KOPT-K1 (cell line): Measurements from ENCODE around the gene CFAP410.

Experiments
- H3K27ac ChIP-seq: fragments of 200-600 bp; sonication (generic); 2 replicates; pipeline ENCODE4 v1.5.1; 2016; ENCODE audit warnings: antibody characterized with exemption, mild to moderate bottlenecking, low read depth, low read length; ENCODE audit not compliant: poor library complexity, severe bottlenecking
- H3K36me3 ChIP-seq: fragments of 200-600 bp; sonication (generic); 2 replicates; pipeline ENCODE4 v1.5.1; 2017; ENCODE audit warnings: antibody characterized with exemption, mild to moderate bottlenecking, low read length, moderate library complexity; ENCODE audit not compliant: insufficient read depth
- H3K9me3 ChIP-seq: fragments of 200-600 bp; sonication (generic); 2 replicates; pipeline ENCODE4 v1.5.1; 2017; ENCODE audit warnings: antibody characterized with exemption, low read length, mild to moderate bottlenecking; ENCODE audit not compliant: insufficient read depth, poor library complexity, severe bottlenecking

CFAP410 gene

GRCh38 chr21:44298301-44298700 is 40.9 kb downstream of the CFAP410 start:
- no peak overlapping the region for H3K27ac ChIP-seq
- no peaks in the 10 kb centered on the region for H3K36me3 ChIP-seq
- no peaks in the 10 kb centered on the region for H3K9me3 ChIP-seq

GRCh38 chr21:44297525-44298290 is 41.5 kb downstream of the CFAP410 start:
- H3K27ac ChIP-seq = no peak overlapping the region
- no peaks in the 10 kb centered on the region for H3K36me3 ChIP-seq
- no peaks in the 10 kb centered on the region for H3K9me3 ChIP-seq

GRCh38 chr21:44296916-44297315 is 42.3 kb downstream of the CFAP410 start:
- Histone ChIP-seq H3K9me3 (no peaks in the 10 kb centered on the region), H3K36me3 (no peaks in the 10 kb centered on the region), H3K27ac (no peak overlapping the region)

GRCh38 chr21:44296103-44296519 is 43.1 kb downstream of the CFAP410 start:
- H3K36me3 ChIP-seq = no peaks in the 10 kb centered on the region
- no peaks in the 10 kb centered on the region for H3K9me3 ChIP-seq
- H3K27ac ChIP-seq = no peak overlapping the region

- H3K9me3 ChIP-seq = no peaks in the 10 kb centered on the region
- H3K27ac ChIP-seq = no peak overlapping the region
- H3K36me3 ChIP-seq = no peaks in the 10 kb centered on the region
These were observed 43.5 kb downstream of the CFAP410 start for GRCh38 chr21:44295646-44296045.

GRCh38 chr21:44295163-44295573 is 44.0 kb downstream of the CFAP410 start:
- Histone ChIP-seq H3K9me3 (no peaks in the 10 kb centered on the region), H3K36me3 (no peaks in the 10 kb centered on the region), H3K27ac (no peak overlapping the region)

- H3K27ac ChIP-seq = no peak overlapping the region
- H3K9me3 ChIP-seq = no peaks in the 10 kb centered on the region
These were observed 44.6 kb downstream of the CFAP410 start for GRCh38 chr21:44294391-44295162.

GRCh38 chr21:44293551-44294231 is 45.5 kb downstream of the CFAP410 start:
- Histone ChIP-seq H3K9me3 (no peaks in the 10 kb centered on the region), H3K27ac (no peak overlapping the region), H3K36me3 (no peaks in the 10 kb centered on the region)

More at GRCh38 chr21:44294391-44295162, 44.6 kb downstream of the CFAP410 start:
- H3K36me3 ChIP-seq = no peaks in the 10 kb centered on the region

- H3K36me3 ChIP-seq = no peaks in the 10 kb centered on the region
- H3K9me3 ChIP-seq = no peaks in the 10 kb centered on the region
- no peak overlapping the region for H3K27ac ChIP-seq
These were observed 46.4 kb downstream of the CFAP410 start for GRCh38 chr21:44292812-44293195.

- Histone ChIP-seq H3K36me3 (no peaks in the 10 kb centered on the region), H3K9me3 (no peaks in the 10 kb centered on the region), H3K27ac (no peak overlapping the region)
These were observed 47.0 kb downstream of the CFAP410 start for GRCh38 chr21:44291936-44292811.

GRCh38 chr21:44291078-44291935 is 47.9 kb downstream of the CFAP410 start:
- Histone ChIP-seq H3K9me3 (no peaks in the 10 kb centered on the region), H3K36me3 (no peaks in the 10 kb centered on the region), H3K27ac (no peak overlapping the region)

GRCh38 chr21:44290327-44291077 is 48.7 kb downstream of the CFAP410 start:
- no peak overlapping the region for H3K27ac ChIP-seq
- H3K9me3 ChIP-seq = no peaks in the 10 kb centered on the region
- no peaks in the 10 kb centered on the region for H3K36me3 ChIP-seq

GRCh38 chr21:44289381-44290010 is 49.7 kb downstream of the CFAP410 start:
- Histone ChIP-seq H3K36me3 (no peaks in the 10 kb centered on the region), H3K9me3 (no peaks in the 10 kb centered on the region), H3K27ac (no peak overlapping the region)
